Glutamatergic neuron (in vitro differentiated cells): ENCODE measurements around the gene B3GALT6. TPM values are rescaled to one million over a fixed set of nuclear protein-coding genes. Genes with fewer than 3 reads are reported as not detected.

Experiments
- DNase-seq: peaks from one replicate; pipeline ENCODE4 v3.0.0; 2022
- H3K27ac Mint-ChIP-seq: one replicate; pipeline ENCODE4 v1.8.0; 2020; ENCODE audit warnings: mild to moderate bottlenecking, mixed read lengths, inconsistent platforms; ENCODE audit not compliant: unreplicated experiment
- H3K27me3 Mint-ChIP-seq: one replicate; pipeline ENCODE4 v1.8.0; 2020; ENCODE audit warnings: mild to moderate bottlenecking, moderate library complexity, mixed read lengths, inconsistent platforms; ENCODE audit not compliant: unreplicated experiment
- H3K36me3 Mint-ChIP-seq: one replicate; pipeline ENCODE4 v1.8.0; 2020; ENCODE audit warnings: mild to moderate bottlenecking, mixed read lengths, inconsistent platforms; ENCODE audit not compliant: unreplicated experiment
- H3K4me1 Mint-ChIP-seq: one replicate; pipeline ENCODE4 v1.8.0; 2020; ENCODE audit warnings: mild to moderate bottlenecking, low read depth, mixed read lengths, inconsistent platforms; ENCODE audit not compliant: unreplicated experiment
- H3K4me3 Mint-ChIP-seq: one replicate; pipeline ENCODE4 v1.8.0; 2020; ENCODE audit warnings: mild to moderate bottlenecking, mixed read lengths, inconsistent platforms; ENCODE audit not compliant: unreplicated experiment
- H3K9me3 Mint-ChIP-seq: one replicate; pipeline ENCODE4 v1.8.0; 2020; ENCODE audit warnings: mild to moderate bottlenecking, moderate library complexity, mixed read lengths, inconsistent platforms; ENCODE audit not compliant: unreplicated experiment
- CTCF ChIP-seq: fragments of 200-600 bp; sonication (generic); IDR thresholded peaks from one replicate; pipeline ENCODE4 v1.5.0; 2021; ENCODE audit not compliant: partially characterized antibody, unreplicated experiment
- total RNA-seq: library from RNA; stranded (reverse); fragmentation: NEBNext Ultra II Directional; extraction: Animal tissue kit (Norgen Biotek cat#: 25700); gene quantifications from one replicate; pipeline ENCODE4 v1.2.1, GENCODE V29; 2021; ENCODE audit not compliant: unreplicated experiment

Gene B3GALT6
- total RNA-seq, 1 donor from 2014 or later, result 30.0 TPM

- Mint-ChIP-seq H3K27ac (no peak overlapping the region), H3K9me3 (peaks cover 11% of the 10 kb centered on the region), H3K36me3 (no peaks in the 10 kb centered on the region), H3K4me1 (peaks cover 25% of the 10 kb centered on the region), H3K27me3 (peaks cover 9% of the 10 kb centered on the region), H3K4me3 (no peak overlapping the region)
- DNase-seq, result no peak
- TF ChIP-seq CTCF, result no peak
Observed at GRCh38 chr1:1267488-1268283, 35.6 kb downstream of the B3GALT6 start.

- TF ChIP-seq CTCF, result no peak
- H3K9me3 Mint-ChIP-seq, result peaks cover 16% of the 10 kb centered on the region
- no peak for DNase-seq
- peaks cover 25% of the 10 kb centered on the region for H3K4me1 Mint-ChIP-seq
- peaks cover 11% of the 10 kb centered on the region for H3K27me3 Mint-ChIP-seq
- H3K4me3 Mint-ChIP-seq, result no peak overlapping the region
- H3K36me3 Mint-ChIP-seq, result no peaks in the 10 kb centered on the region
- no peak overlapping the region for H3K27ac Mint-ChIP-seq
Observed at GRCh38 chr1:1268284-1268682, 36.2 kb downstream of the B3GALT6 start.

GRCh38 chr1:1270813-1271212 is 38.8 kb downstream of the B3GALT6 start:
- no peak for DNase-seq
- no peak for TF ChIP-seq CTCF
- H3K4me3 Mint-ChIP-seq, result peak overlapping the region; percentile 77
- peaks cover 14% of the 10 kb centered on the region for H3K27me3 Mint-ChIP-seq
- peak overlapping the region; percentile 73 for H3K27ac Mint-ChIP-seq
- peaks cover 16% of the 10 kb centered on the region for H3K9me3 Mint-ChIP-seq
- no peaks in the 10 kb centered on the region for H3K36me3 Mint-ChIP-seq
- H3K4me1 Mint-ChIP-seq, result peaks cover 32% of the 10 kb centered on the region

- H3K4me1 Mint-ChIP-seq, result peaks cover 33% of the 10 kb centered on the region
Observed at GRCh38 chr1:1272341-1273208, 40.5 kb downstream of the B3GALT6 start.

More at GRCh38 chr1:1272341-1273208, 40.5 kb downstream of the B3GALT6 start:
- H3K9me3 Mint-ChIP-seq, result peaks cover 14% of the 10 kb centered on the region
- no peak for TF ChIP-seq CTCF
- H3K4me3 Mint-ChIP-seq, result peak overlapping the region; percentile 90
- peak overlapping the region; percentile 90 for H3K27ac Mint-ChIP-seq
- no peaks in the 10 kb centered on the region for H3K36me3 Mint-ChIP-seq
- peaks cover 14% of the 10 kb centered on the region for H3K27me3 Mint-ChIP-seq
- DNase-seq, result peak; percentile 21
